Stimulated activated naive CD8-positive, alpha-beta T cell treated with anti-CD3 and anti-CD28 coated beads, Interleukin-15, Interleukin-2, amounts not matched to agents 100 ng/mL and 50 ng/mL, for 24 hours (primary cell): ENCODE measurements around the gene LRRC32.

Source experiments
- H3K27ac Mint-ChIP-seq: one replicate; pipeline ENCODE4 v1.8.0; 2021; ENCODE audit warnings: mild to moderate bottlenecking, mixed read lengths
- H3K27me3 Mint-ChIP-seq: one replicate; pipeline ENCODE4 v1.8.0; 2021; ENCODE audit warnings: mixed read lengths
- H3K36me3 Mint-ChIP-seq: one replicate; pipeline ENCODE4 v1.8.0; 2021; ENCODE audit warnings: low read depth, mixed read lengths
- H3K4me1 Mint-ChIP-seq: one replicate; pipeline ENCODE4 v1.8.0; 2021; ENCODE audit warnings: low read depth, mixed read lengths
- H3K4me3 Mint-ChIP-seq: one replicate; pipeline ENCODE4 v1.8.0; 2021; ENCODE audit warnings: mild to moderate bottlenecking, mixed read lengths
- H3K9me3 Mint-ChIP-seq: one replicate; pipeline ENCODE4 v1.8.0; 2021; ENCODE audit warnings: mixed read lengths

Gene LRRC32

DNA sequence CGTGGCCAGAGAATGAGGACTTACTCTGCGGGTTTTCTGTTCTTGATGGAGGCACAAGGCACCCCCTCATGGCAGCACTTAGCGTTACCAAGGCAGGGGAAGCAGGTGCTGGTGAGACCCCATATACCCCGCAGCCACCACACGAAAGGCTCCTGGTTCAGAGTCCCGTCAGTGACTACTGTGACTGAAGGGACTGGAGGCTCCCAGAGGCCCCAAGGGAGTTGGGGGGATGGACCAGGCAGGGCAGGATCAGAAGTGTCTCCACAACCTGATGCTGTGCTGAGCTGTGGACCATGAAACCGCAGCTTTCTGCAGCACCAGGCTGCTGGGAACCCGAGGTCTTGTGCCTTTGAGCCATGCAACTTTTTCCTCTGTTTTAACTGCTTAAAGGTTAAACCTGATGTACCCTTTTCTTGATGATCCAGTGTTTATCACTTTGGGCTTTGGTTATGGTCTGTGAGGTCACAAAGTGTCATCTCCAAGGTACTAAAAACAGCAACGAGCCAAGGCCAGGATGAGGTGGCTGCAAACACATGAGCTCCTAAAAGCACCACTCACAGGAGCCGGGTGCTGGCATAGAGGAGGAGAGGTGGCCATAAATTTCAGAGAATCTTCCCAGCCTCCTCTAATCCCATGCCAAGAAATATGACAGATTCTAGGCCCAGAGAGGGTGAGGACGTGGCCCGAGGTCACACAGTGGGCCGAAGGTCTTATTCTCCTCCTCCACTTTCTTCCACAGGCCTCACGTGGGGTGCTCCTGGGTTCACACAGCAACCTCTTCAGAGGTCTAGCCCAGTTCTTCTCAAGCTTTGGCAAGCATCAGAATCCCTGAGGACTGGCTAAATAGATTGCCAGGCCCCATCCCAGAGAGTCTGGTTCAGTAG is 4.2 kb upstream of the LRRC32 start:
- no peak overlapping the region for H3K4me3 Mint-ChIP-seq
- peaks cover 17% of the 10 kb centered on the region for H3K27me3 Mint-ChIP-seq
- H3K36me3 Mint-ChIP-seq, result no peaks in the 10 kb centered on the region
- H3K27ac Mint-ChIP-seq, result peak overlapping the region; percentile 78
- H3K9me3 Mint-ChIP-seq, result no peaks in the 10 kb centered on the region
- H3K4me1 Mint-ChIP-seq, result peaks cover 80% of the 10 kb centered on the region

DNA sequence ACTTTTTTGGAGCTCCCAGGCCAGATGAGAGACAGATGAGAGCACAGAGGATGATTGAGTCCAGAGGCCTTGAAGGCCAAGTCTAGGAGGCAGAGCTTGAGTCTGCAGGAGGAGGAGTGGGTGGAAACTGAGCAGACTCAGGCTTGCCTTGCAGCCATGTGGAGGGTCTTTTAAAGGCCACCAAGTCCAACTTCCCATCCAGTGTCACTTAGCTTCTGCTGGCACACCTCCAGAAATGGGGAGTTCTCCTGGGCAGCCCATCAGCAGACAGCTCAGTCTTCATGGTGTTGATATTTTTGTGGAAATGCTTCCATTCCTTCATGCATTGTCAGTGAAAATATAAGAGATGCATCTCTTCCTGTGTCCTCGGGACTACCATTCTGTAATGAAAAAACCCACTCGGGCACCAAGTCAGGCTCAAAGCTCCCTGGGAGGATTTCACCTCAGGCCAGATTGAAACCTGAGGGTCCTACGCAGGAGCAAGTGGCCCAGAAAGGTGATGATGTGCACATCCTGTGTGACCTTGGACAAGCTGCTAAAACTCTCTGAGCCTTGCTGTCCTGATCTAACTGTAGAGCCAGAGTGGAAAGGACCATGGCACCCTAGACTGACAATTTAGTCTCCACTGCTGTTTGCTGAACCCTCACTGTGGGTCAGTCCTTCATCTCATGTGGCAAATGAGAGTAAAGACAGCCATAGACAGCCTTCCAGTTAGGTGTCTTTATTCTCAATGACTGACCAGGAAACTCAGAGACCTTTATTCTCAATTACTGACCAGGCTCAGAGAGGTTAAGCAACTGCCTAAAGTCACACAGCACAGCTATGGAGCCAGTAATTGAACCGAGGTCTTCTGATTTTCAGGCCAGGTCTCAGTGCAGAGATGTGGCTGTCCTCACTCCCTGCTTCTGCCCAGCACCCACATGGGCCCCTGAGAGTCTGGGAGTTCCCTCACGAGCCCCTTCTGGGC is 2.9 kb upstream of the LRRC32 start:
- peak overlapping the region; percentile 88 for H3K27ac Mint-ChIP-seq
- H3K4me3 Mint-ChIP-seq, result peak overlapping the region; percentile 57
- no peaks in the 10 kb centered on the region for H3K36me3 Mint-ChIP-seq
- H3K4me1 Mint-ChIP-seq, result peaks cover 73% of the 10 kb centered on the region
- no peaks in the 10 kb centered on the region for H3K9me3 Mint-ChIP-seq
- peaks cover 27% of the 10 kb centered on the region for H3K27me3 Mint-ChIP-seq

DNA sequence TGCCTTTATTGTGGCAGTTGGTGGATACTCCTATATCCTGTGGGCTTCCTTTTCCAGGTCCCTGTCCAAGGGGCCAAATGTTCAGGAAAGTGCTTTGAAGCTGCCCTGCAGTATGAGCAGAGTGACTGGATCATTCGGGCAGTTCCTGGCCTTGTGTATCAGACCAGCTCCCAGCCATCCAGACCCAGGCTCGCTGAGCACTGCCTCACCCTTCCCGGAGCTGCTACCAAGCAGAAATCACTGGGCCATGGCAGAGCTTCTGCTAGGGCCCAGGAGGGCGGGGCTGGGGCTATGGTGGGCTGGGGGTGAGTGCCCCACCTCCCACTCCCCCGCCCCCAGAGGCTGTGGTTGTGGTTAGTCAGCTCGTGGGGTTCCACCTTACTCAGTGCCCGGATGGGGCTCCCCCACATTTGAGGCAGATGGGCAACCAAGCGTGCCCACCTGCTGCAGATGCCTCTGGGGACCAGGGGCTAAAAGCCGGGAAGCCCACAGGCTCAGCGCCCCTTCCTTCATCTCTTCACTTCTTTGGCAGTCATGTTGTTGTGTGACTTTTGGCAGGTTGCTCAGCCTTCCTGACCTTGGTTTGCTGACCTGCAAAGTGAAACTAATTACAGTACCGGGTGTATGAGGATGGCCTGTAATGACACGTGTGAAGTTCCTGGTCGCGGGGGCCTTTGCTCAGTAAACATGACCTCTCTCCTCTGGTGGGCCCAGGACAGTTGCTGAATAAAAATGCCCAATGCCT is 2.1 kb upstream of the LRRC32 start:
- Mint-ChIP-seq H3K4me1 (peaks cover 70% of the 10 kb centered on the region), H3K36me3 (peaks cover 3% of the 10 kb centered on the region), H3K27ac (peak overlapping the region; percentile 88), H3K9me3 (no peaks in the 10 kb centered on the region), H3K4me3 (peak overlapping the region; percentile 57), H3K27me3 (peaks cover 29% of the 10 kb centered on the region)

DNA sequence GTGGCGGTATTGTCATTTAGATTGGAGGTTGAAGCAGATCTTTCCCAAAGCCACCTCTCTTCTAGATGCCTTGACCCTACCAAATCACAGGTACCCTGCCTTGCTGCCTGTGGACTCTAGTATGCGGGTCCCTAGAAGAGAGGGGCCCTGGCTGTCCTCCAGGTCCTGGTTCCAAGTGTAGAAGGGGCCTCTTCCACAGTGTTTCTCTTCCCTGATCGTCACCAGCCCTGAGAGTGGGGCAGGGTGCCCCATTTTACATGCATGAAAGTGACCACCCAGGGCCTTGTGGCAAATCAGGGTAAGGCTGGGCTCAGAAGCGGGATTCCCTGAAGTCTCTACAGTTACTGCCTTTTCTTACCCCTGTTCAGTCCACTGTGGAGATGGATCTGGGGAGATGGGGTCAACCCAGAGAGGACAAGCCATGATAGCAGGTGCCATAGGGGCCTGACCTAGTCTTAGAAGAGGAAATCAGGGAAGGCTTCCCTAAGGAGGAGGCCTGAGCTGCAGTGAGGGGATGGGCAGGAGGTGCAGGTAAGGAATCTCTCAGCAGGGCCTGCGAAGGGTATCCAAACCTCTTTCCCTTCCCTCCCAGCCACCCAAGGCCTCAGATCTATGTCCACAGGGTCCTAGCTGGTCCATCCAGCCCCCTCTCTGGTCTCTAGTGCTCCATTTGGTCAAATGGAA is 1.2 kb upstream of the LRRC32 start:
- Mint-ChIP-seq H3K27me3 (peaks cover 29% of the 10 kb centered on the region), H3K27ac (peak overlapping the region; percentile 6), H3K9me3 (no peaks in the 10 kb centered on the region), H3K4me3 (peak overlapping the region; percentile 24), H3K36me3 (peaks cover 3% of the 10 kb centered on the region), H3K4me1 (peaks cover 71% of the 10 kb centered on the region)

DNA sequence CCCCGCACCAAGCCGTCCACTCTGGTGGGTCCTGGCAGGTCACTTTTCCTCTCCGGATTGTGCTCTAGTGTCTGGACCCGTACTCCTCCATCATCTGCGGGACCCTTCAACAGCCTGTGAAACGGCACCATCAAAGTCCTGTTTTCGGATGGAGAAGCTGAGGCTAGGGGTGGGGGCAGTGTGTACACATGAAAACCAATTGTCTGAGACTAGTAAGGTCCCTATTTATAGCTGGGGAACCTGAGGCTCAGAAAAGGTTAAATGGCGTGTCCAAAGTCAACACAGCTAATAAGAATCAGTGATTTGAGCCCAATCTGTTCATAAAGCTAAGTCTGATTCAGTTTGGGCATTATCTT is 668 bp upstream of the LRRC32 start:
- no peaks in the 10 kb centered on the region for H3K9me3 Mint-ChIP-seq
- peaks cover 72% of the 10 kb centered on the region for H3K4me1 Mint-ChIP-seq
- peaks cover 3% of the 10 kb centered on the region for H3K36me3 Mint-ChIP-seq
- H3K27me3 Mint-ChIP-seq, result peaks cover 29% of the 10 kb centered on the region
- peak overlapping the region; percentile 24 for H3K4me3 Mint-ChIP-seq
- no peak overlapping the region for H3K27ac Mint-ChIP-seq

DNA sequence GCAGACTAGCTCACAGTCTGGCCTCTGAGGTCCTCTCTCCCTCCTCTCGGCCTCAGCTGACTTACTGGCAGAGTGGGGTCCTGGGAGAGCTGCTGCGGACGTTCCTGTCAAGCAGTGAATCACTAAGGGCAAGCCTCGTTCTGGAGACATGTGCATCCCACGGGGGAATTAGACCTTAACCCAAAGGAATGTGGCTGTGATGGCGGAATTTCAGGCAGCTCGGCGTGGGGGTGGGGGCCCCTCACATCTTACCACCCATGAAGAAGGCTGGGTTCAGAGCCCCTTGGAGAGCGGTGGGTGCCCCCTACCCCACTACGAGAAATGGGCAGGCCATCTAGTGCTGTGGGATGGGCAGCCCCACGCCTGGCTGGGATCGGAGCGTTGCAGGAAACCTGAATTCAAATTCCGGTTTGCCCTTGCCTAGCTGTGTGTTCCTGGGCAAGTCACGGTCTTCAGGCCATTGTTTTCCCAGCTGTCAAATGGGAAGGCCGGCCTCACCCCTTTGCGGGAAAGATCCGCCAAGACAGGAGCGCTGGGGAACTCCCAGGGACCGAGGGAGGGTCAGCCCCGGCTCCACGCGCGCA is 554 bp downstream of the LRRC32 start:
- Mint-ChIP-seq H3K27ac (no peak overlapping the region), H3K9me3 (no peaks in the 10 kb centered on the region), H3K4me3 (peak overlapping the region; percentile 81), H3K27me3 (peaks cover 29% of the 10 kb centered on the region), H3K36me3 (peaks cover 3% of the 10 kb centered on the region), H3K4me1 (peaks cover 74% of the 10 kb centered on the region)

DNA sequence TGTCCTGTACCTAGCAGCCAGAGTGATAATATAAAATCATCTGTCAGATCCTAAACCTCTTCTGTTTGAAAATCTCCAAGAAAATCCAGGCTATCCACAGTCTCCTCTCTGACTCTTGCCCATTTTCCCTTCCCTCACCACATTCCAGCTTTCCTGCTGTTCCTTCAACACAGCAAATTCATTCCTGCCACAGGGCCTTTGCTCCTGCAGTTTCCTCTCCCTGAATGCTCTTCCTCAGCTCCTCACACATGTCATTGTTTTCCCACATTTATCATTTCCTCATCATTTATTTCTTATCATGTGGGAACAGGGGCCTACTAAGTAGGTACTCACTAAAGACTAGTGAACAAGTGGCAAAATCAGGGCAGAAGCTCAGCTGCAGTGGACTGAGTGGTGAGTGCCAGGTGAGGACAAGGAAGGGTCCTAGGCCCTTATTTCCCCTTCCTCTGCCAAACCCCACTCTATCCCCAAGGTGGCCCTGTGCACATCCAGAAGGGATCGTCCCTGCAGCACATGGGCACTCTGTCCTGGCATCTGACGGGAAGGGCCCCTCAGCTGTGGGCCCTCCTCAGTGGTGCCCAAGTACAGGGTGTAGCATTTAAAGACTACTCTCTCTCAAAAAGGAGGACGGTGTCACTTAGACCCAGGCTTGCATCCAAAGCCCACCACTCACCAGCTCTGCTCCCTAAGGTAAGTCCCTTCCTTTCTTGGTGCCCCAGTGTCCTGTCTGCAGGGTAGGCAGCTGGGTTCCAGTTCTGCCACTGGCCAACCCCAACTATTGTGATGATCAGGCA is 2.0 kb downstream of the LRRC32 start:
- Mint-ChIP-seq H3K4me3 (peak overlapping the region; percentile 81), H3K27me3 (peaks cover 29% of the 10 kb centered on the region), H3K27ac (no peak overlapping the region), H3K4me1 (peaks cover 70% of the 10 kb centered on the region), H3K36me3 (peaks cover 8% of the 10 kb centered on the region), H3K9me3 (no peaks in the 10 kb centered on the region)

DNA sequence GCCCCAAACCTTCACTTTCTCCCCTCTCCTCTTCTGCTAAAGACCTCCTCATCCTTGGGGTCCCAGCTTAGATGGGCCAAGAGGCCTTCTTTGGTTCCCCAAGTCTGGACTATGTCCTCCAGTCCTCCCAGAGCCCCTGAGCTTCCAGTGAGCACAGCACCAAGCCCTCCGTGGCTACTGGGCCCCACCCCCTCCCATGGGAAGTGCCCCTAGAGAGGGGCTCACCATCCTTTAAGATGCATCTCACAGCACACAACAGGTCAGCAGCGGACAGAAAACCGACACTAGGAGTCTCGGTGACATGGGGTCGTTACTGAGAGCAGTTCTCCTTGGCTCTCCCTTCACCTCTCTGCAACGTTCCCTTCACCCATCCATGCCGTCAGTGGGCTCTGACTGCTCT is 2.7 kb downstream of the LRRC32 start:
- Mint-ChIP-seq H3K36me3 (peaks cover 8% of the 10 kb centered on the region), H3K9me3 (no peaks in the 10 kb centered on the region), H3K4me3 (peak overlapping the region; percentile 81), H3K4me1 (peaks cover 66% of the 10 kb centered on the region), H3K27me3 (peaks cover 29% of the 10 kb centered on the region), H3K27ac (no peak overlapping the region)

DNA sequence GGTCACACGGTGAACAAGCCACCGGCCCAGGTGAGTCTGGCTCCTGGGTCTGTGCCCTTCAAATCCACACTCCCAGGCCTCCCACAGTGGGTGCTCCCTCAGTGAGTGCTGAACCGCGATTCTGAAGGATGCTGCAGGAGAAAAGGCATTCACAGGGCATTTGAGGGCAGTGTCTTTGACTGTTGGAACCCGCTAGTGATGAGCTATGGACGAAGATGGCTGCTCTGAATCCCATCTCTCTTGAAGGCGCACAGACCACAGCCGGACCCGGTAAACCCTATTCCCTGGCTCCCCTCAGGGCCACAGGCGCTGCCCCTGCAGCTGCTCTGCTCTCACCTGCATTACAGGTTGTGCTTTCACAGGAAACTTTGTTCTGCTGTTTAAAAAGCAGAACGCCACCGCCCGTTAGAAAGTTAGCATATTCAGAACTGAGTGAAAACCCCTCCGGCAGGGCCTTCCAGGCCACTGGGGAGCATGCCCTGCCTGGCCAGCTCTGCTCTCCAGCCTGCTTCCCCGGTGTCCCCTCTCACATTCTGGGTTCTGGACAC is 3.2 kb downstream of the LRRC32 start:
- H3K4me1 Mint-ChIP-seq, result peaks cover 62% of the 10 kb centered on the region
- peaks cover 29% of the 10 kb centered on the region for H3K27me3 Mint-ChIP-seq
- peak overlapping the region; percentile 81 for H3K4me3 Mint-ChIP-seq
- H3K27ac Mint-ChIP-seq, result no peak overlapping the region
- no peaks in the 10 kb centered on the region for H3K9me3 Mint-ChIP-seq
- peaks cover 8% of the 10 kb centered on the region for H3K36me3 Mint-ChIP-seq

DNA sequence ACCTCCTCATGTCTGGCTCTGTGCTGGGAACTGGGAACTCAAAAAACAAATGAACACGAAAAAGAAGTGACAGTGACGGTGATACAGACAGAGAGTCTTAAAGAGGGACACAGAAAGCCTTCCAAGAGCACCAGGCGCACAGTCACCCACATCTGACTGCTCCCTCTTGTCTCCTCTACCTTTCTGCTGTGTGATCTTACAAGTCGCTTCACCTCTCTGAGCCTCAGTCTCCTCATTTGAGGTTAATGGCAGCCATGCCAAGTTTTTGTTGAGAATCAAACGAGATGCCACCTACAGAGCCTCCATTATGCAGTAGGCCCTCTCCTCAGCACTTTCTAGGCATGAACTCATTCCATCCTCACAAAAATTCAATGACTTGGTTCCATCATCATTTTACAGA is 3.7 kb downstream of the LRRC32 start:
- H3K27ac Mint-ChIP-seq, result no peak overlapping the region

DNA sequence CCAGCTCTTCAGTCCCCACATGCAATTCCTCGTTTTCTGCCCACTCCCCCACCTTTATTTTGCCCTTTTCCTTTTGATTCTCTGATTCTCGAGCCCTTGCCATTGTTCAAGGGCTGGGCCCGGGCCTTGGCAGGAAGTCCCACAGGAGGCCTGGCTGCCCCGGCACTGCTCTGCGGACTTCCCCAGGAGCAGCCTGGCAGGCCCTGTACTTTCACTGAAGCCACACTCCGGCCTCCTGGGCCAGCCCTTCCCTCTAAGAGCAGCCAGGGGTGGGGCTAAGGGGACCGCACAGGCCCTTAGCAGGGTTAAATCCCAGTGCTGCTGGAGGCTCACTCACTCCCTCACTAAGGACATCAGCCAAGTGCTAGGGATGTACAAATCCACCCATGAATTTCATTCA is 4.1 kb downstream of the LRRC32 start:
- Mint-ChIP-seq H3K27me3 (peaks cover 24% of the 10 kb centered on the region), H3K4me3 (peak overlapping the region; percentile 81), H3K9me3 (no peaks in the 10 kb centered on the region), H3K27ac (peak overlapping the region; percentile 24), H3K4me1 (peaks cover 53% of the 10 kb centered on the region), H3K36me3 (peaks cover 8% of the 10 kb centered on the region)

More for the DNA sequence above, 3.7 kb downstream of the LRRC32 start:
- Mint-ChIP-seq H3K4me1 (peaks cover 57% of the 10 kb centered on the region), H3K27me3 (peaks cover 29% of the 10 kb centered on the region), H3K36me3 (peaks cover 8% of the 10 kb centered on the region), H3K9me3 (no peaks in the 10 kb centered on the region), H3K4me3 (peak overlapping the region; percentile 81)

DNA sequence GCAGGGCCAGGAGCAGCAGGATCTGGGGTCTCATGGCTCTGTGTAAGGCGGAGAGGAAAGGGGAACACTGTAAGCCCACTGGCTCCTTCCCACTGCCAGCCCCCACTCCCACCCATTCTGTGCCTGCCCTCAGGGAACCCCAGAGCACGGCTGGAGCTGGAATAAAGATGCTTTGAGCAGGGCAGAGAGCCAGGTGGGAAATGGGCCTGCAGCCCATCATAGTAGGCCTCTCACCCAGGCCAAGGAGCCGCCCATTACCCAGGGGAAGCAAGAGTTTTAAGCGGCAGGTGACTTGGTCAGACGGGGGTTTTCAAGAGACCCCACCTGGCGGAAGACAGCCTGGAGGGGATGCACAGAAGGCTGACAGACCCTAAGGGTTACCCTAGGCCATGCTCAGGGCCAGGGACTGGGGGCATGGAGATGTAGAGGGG is 4.6 kb downstream of the LRRC32 start:
- Mint-ChIP-seq H3K4me3 (peak overlapping the region; percentile 36), H3K27ac (no peak overlapping the region), H3K9me3 (no peaks in the 10 kb centered on the region), H3K27me3 (peaks cover 22% of the 10 kb centered on the region), H3K36me3 (peaks cover 8% of the 10 kb centered on the region), H3K4me1 (peaks cover 48% of the 10 kb centered on the region)

DNA sequence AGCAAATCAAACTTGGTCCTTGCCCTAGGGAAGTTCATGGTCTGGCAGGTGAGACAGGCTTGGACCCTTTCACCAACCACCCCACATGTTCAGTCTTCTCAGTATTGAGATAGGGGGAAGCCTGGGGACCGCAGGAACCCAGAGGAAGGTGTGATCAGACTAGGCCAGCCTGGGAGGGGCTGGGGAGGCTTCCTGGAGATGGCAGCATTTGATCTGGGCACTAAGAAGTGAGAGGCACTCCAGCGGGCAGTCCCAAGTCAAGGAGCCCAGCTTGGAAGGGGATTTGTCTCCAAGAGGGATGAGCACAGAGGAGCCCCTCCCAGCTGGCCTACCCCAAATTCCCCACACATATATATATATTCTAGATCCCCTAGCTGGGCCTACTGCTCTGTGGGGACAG is 5.4 kb downstream of the LRRC32 start:
- H3K4me3 Mint-ChIP-seq, result no peak overlapping the region

More for the DNA sequence above, 5.4 kb downstream of the LRRC32 start:
- Mint-ChIP-seq H3K9me3 (no peaks in the 10 kb centered on the region), H3K27me3 (peaks cover 22% of the 10 kb centered on the region), H3K36me3 (peaks cover 8% of the 10 kb centered on the region), H3K27ac (peak overlapping the region; percentile 77), H3K4me1 (peaks cover 48% of the 10 kb centered on the region)
